Stimulated activated effector memory CD8-positive, alpha-beta T cell treated with anti-CD3 and anti-CD28 coated beads, Interleukin-12 subunit alpha, Interleukin-12 subunit beta, amount 100 ng/mL, for 72 hours (primary cell): ENCODE measurements around the gene MTFMT.

Source experiments
- ATAC-seq: fragments of 150-1000 bp; cut with Tn5 transposase; 2 replicates; pipeline ENCODE4 v1.10.0; 2021
- DNase-seq, 2 donors: peaks; one replicate each; pipeline ENCODE4 v3.0.0; 2021 to 2022; ENCODE audit warnings: low spot score in 2 of 2
- H3K27ac Mint-ChIP-seq: one replicate; pipeline ENCODE4 v1.8.0; 2022; ENCODE audit warnings: mild to moderate bottlenecking, mixed read lengths
- H3K36me3 Mint-ChIP-seq: one replicate; pipeline ENCODE4 v1.8.0; 2022; ENCODE audit warnings: mild to moderate bottlenecking, mixed read lengths
- H3K4me1 Mint-ChIP-seq: one replicate; pipeline ENCODE4 v1.8.0; 2022; ENCODE audit warnings: mixed read lengths
- H3K4me3 Mint-ChIP-seq: one replicate; pipeline ENCODE4 v1.8.0; 2022; ENCODE audit warnings: mild to moderate bottlenecking, mixed read lengths
- H3K9me3 Mint-ChIP-seq: one replicate; pipeline ENCODE4 v1.8.0; 2022; ENCODE audit warnings: mixed read lengths

Gene MTFMT

GRCh38 chr15:64951777-64952418 is 77.5 kb downstream of the MTFMT start:
- Mint-ChIP-seq H3K36me3 (peaks cover 35% of the 10 kb centered on the region), H3K4me1 (peaks cover 39% of the 10 kb centered on the region), H3K27ac (peak overlapping the region; percentile 93), H3K9me3 (no peaks in the 10 kb centered on the region), H3K4me3 (no peak overlapping the region)
- ATAC-seq (no peak), DNase-seq (no peak)
